ENCODE data around the gene PCTP. TPM values are rescaled to one million over a fixed set of nuclear protein-coding genes. Genes with fewer than 3 reads are reported as not detected.

PCTP gene
- total RNA-seq, 1 experiment from 2014 or later, result 17.1 TPM

DNA sequence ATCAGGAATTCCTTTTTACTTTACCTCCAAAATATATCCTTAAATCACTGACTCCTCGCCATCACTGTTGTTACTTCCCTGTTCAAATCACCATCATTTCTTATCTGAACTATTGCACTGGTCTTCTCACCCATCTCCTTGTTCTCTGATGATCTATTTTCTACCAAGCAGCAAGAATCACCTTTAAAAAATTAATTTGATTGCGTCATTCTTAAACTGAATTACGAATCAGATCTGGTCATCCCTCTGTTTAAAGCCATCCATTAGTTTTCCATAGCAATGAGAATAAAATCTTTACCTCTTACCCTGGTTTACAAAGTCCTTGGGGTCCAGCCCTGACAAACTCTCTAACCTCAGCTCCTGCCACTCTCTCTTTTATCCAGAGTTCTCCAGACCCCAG is 14.6 kb downstream of the PCTP start:
- Mint-ChIP-seq H3K27ac (no peak overlapping the region), H3K36me3 (ENCODE audit: insufficient read depth in 1 of 3, low read depth in 3 of 3) (peaks cover 0 to 6% (median 0%) of the 10 kb centered on the region in 3 experiments; a peak in 2 of 7 replicates), H3K27me3 (ENCODE audit: low read depth) (no peaks in the 10 kb centered on the region), H3K9me3 (no peaks in the 10 kb centered on the region), H3K4me3 (no peak overlapping the region), H3K4me1 (peaks cover 4 to 6% of the 10 kb centered on the region in 2 experiments; a peak in 3 of 4 replicates)
- Histone ChIP-seq H3K27me3 (ENCODE audit: insufficient read depth, low read length) (no peaks in the 10 kb centered on the region), H2BK5ac (ENCODE audit: insufficient read length, low read length) (no peak overlapping the region), H3K4ac (ENCODE audit: low read depth, low read length) (no peak overlapping the region), H2BK15ac (ENCODE audit: low read depth, low read length) (no peak overlapping the region), H3K27ac (ENCODE audit: insufficient read length, low read depth, low read length) (no peak overlapping the region), H2BK20ac (ENCODE audit: low read depth, low read length, poor library complexity, severe bottlenecking) (no peak overlapping the region), H2BK120ac (ENCODE audit: low read depth, low read length, poor library complexity, severe bottlenecking) (no peak overlapping the region), H3K23ac (ENCODE audit: insufficient read length, low read depth, low read length) (no peak overlapping the region), H2AFZ (ENCODE audit: low read length) (no peak overlapping the region), H4K8ac (replicated peaks; ENCODE audit: insufficient read length, low read depth, low read length) (no peak overlapping the region), H2BK12ac (ENCODE audit: insufficient read length, low read depth, low read length) (no peak overlapping the region), H3T11ph (ENCODE audit: low read length) (no peak overlapping the region), H4K5ac (ENCODE audit: insufficient read length, low read depth, low read length) (no peak overlapping the region), H3K79me1 (ENCODE audit: insufficient read depth, low read depth, low read length, poor library complexity, severe bottlenecking) (no peaks in the 10 kb centered on the region), H3K79me2 (ENCODE audit: insufficient read depth, low read length) (no peaks in the 10 kb centered on the region), H3K4me2 (ENCODE audit: insufficient read depth, insufficient read length, low read length) (no peak overlapping the region), H3K9me3 (ENCODE audit: control insufficient read depth, low read depth, low read length) (no peaks in the 10 kb centered on the region), H3K4me1 (ENCODE audit: insufficient read depth, low read length) (no peaks in the 10 kb centered on the region), H3K56ac (ENCODE audit: insufficient read length, low read depth, low read length) (no peak overlapping the region), H3K23me2 (ENCODE audit: insufficient read length, low read depth, low read length, poor library complexity, severe bottlenecking) (no peaks in the 10 kb centered on the region), H2AK5ac (ENCODE audit: insufficient read length, low read length) (no peak overlapping the region), H3K18ac (ENCODE audit: insufficient read length, low read depth, low read length) (no peak overlapping the region), H4K91ac (ENCODE audit: insufficient read length, low read depth, low read length) (no peak overlapping the region), H4K20me1 (ENCODE audit: control insufficient read depth, insufficient read depth, insufficient read length) (no peaks in the 10 kb centered on the region), H3K14ac (ENCODE audit: insufficient read depth, low read length) (no peak overlapping the region), H3K9ac (ENCODE audit: extremely low read depth, insufficient read length, low read length) (no peak overlapping the region)
- 100% methylated on average over 1 of the region's 3 CpGs for WGBS (ENCODE audit: extremely low coverage, insufficient read length, low lambda C conversion rate)
- DNase-seq, result no peak
- TF ChIP-seq, protein P1, sequence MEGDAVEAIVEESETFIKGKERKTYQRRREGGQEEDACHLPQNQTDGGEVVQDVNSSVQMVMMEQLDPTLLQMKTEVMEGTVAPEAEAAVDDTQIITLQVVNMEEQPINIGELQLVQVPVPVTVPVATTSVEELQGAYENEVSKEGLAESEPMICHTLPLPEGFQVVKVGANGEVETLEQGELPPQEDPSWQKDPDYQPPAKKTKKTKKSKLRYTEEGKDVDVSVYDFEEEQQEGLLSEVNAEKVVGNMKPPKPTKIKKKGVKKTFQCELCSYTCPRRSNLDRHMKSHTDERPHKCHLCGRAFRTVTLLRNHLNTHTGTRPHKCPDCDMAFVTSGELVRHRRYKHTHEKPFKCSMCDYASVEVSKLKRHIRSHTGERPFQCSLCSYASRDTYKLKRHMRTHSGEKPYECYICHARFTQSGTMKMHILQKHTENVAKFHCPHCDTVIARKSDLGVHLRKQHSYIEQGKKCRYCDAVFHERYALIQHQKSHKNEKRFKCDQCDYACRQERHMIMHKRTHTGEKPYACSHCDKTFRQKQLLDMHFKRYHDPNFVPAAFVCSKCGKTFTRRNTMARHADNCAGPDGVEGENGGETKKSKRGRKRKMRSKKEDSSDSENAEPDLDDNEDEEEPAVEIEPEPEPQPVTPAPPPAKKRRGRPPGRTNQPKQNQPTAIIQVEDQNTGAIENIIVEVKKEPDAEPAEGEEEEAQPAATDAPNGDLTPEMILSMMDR (conservative IDR thresholded peaks at IDR 0.05), result no peak
